ENCODE data around the gene TUBGCP6.
A peak's percentile ranks its signal among the peaks of the same experiment; 100 is the strongest.
"Not testable (repeated sequence)": the region's sequence is repeated elsewhere in the genome, so short reads cannot be mapped to it uniquely, and the experiment has no call there.

The TUBGCP6 gene

GRCh38 chr22:50179937-50180726 lies 64.7 kb downstream of the TUBGCP6 start:
- DNase-seq = no peak

GRCh38 chr22:50178871-50179869 lies 65.7 kb downstream of the TUBGCP6 start:
- DNase-seq = no peak

GRCh38 chr22:50178471-50178864 lies 66.4 kb downstream of the TUBGCP6 start:
- no peak for DNase-seq

GRCh38 chr22:50177537-50178470 lies 67.0 kb downstream of the TUBGCP6 start:
- no peak for DNase-seq

GRCh38 chr22:50176850-50177536 lies 67.8 kb downstream of the TUBGCP6 start:
- DNase-seq = no peak

GRCh38 chr22:50175921-50176849 lies 68.6 kb downstream of the TUBGCP6 start:
- no peak for DNase-seq

- no peak for DNase-seq
These were observed 69.7 kb downstream of the TUBGCP6 start for GRCh38 chr22:50175191-50175461.

- DNase-seq = no peak
These were observed 70.2 kb downstream of the TUBGCP6 start for GRCh38 chr22:50174382-50175190.

- no peak for DNase-seq
These were observed 70.9 kb downstream of the TUBGCP6 start for GRCh38 chr22:50173983-50174355.

GRCh38 chr22:50173311-50173982 lies 71.4 kb downstream of the TUBGCP6 start:
- DNase-seq = peak; percentile 42

GRCh38 chr22:50171965-50172421 lies 72.8 kb downstream of the TUBGCP6 start:
- DNase-seq = no peak

- DNase-seq = no peak
These were observed 73.4 kb downstream of the TUBGCP6 start for GRCh38 chr22:50171319-50171964.

- DNase-seq = no peak
These were observed 74.1 kb downstream of the TUBGCP6 start, which contains the start of gene PANX2 for GRCh38 chr22:50170453-50171318. Gene PANX2 (plus strand): TSS chr22:50170731. CDS start chr22:50170731, 0 bp downstream.

- peak; percentile 41 for DNase-seq
These were observed 75.0 kb downstream of the TUBGCP6 start for GRCh38 chr22:50169774-50170341.

GRCh38 chr22:50169181-50169759 lies 75.6 kb downstream of the TUBGCP6 start:
- DNase-seq = no peak

- DNase-seq = not testable (repeated sequence)
These were observed 76.2 kb downstream of the TUBGCP6 start for GRCh38 chr22:50168490-50169180.

Data from CD4-positive, alpha-beta T cell treated with Interferon gamma for 1 hour (primary cell).